EL (cell line): ENCODE measurements around the gene ZNF507.

ENCODE experiments used
- DNase-seq: peaks from one replicate; pipeline ENCODE4 v3.0.0-alpha.2; 2016

The ZNF507 gene

DNA sequence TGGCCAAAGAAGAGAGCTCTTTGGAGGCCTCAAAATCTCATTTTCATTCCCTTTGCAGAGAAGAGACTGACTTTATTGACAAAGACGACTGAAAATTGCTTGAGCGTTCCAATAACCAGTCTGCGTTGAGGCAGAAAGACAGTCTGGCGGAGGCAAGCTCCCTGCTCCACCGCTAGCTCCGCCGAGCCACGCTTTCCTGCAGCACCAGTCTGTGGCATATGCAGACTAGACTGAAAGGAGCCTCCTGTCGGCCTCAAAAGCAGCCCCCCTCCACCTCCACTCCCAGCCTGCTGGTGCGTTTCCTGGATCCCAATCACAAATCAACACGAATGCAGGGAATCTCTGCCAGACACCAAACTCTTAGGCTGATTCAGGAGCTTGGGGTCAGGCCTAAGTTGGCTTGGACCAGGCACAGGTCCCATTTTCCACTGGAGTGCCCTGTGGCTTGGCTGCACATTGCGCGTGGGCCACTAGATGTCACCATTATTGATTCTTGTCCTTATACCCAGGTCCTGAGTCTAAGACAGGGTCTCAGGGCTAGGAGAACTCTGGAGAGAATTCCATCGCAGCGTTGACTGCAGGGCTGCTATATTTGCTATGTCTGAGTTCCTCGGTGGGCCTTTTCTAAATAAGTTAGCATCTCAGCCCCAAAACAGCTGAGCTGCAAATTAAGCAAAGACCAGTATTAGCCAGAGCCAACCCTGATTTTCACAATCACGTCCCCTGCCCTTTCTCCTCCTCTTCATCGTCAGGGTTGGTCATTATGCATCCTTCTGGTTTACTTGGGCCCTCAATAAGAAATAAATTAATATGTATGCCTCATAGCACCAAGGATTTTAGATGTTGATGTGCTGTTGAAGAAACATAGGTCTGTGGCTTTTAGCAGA, 5.2 kb upstream of the ZNF507 start:
- peak; percentile 47 for DNase-seq

DNA sequence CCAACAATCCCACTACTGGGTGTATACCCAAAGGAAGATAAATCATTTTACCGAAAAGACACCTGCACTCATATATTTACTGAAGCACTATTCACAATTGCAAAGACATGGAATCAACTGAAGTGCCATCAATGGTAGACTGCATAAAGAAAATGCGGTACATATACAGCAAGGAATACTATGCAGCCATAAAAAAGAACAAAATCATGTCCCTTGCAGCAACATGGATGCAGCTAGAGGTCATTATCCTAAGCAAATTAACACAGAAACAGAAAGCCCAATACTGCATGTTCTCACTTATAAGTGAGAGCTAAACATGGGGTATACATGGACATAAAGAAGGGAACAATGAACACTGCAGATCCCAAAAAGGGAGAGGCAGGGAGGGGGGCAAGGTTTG, 2.7 kb upstream of the ZNF507 start:
- DNase-seq, result no peak

DNA sequence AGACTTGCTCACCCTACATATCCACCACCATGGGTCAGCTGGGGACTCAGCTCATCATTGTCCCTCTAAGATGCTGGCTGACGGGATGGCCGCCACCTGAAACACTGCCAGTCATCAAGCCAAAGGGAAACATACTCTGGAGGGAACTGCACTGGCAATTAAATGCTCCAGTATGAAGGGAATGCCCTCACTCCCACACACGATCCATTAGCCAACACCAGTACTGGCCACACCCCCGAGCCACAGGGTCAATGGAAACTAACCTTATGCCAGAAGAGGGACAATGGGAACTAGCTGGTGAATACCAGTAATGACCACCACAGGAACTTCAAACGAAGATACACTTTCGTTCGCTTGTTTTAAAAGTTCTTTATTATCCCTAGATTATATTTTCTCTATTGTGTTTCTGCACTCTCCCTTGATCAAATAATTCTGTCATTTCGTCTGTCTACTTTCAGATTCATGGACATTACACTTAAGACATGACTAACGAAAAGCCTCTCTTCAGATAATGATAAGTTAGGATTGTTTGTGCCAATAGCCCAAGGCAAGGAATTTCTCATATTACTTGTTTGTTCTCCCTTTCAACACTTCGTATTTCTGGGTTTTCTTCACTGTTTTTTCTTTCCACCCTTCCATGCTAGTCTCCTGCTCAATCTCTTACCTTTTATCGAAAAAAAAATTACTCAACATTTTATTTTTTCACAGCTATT, 1.7 kb upstream of the ZNF507 start:
- DNase-seq, result no peak

DNA sequence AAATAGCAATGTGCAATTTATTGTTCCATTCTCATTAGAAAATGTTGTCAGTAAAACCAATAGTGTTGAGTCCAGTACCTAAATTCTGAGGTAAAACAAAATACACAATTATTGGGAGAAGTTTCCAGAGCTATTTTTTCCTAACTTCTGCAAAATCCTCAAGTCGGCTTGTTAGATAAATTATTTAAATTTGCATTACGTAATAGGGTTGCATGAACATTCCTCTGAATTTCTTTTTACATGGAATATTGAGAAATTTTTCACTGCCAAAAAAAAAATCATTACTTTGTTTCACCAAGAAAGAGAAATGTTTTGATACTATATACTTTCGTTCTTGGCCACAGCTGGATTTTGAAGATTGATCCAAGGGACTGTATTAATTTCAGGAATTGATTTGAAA, 1.5 kb downstream of the ZNF507 start:
- no peak for DNase-seq

DNA sequence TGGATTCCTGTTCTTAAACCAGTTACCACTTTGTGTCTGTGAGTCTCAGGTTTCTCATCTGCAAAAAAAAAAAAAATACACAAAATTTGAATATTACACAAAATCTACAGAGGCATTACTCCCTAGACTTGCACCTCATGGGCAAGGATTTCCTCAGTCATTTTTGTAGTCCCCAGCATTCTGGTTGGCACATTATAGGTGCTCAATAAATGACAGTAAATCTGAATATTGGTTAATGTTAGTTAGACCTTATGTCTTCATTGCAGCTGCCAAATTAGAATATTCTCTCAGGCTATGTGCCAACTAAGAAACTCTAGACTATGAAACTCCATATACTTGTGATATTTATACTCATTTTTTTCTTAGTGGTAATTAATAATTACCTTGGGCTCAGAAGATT, 2.2 kb downstream of the ZNF507 start:
- DNase-seq, result no peak

DNA sequence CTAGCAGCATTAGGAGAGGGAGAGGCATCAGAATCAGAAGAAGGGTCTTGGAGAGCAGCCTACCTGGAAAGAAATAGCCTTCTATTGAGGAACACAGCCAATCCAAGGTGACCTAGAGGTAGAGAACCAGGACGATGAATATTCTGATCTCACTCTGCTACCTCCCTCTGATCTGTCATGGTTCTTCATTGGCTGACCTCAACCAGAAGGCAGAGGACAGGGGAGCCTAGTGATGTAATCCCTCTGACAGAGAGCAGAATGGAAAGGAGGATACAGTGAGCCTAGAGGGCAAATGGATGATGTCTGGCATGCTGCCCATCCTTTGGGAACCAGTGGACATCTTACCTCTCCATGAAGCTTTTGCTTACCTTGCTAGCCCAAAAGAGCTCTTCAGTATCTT, 3.6 kb downstream of the ZNF507 start:
- no peak for DNase-seq

DNA sequence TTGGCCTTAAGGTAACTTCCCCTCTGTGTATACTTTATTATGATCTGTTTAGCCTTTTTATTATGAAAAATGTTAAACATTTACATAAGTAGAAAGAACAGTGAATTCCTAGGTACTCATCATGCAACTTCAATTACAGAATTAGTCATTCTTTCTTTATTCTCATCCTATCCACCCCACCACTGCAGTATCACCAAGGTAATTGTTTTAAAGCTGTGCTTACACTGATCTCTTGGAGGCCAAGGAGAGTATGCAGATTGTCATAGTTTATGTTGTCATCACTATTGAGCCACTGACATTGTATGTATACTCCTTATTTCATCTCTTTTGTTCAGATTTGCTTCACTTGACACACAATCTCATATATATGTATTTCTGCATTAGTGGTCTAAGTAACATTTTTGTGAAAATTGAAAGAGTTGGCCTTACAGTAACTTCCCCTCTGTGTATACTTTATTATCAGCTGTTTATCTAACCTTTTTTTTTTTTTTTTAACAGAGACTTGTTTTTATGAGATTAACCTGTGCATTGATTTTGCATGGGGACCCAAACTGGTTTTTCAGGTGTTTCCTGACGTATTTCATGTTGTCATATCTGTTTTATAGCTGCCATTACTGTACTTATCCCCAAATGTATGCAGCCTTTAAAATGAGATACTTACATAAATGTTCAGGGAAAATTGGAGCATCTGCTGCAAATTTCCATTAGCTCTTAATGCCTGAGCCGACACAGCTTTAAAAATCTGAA, 4.5 kb downstream of the ZNF507 start:
- no peak for DNase-seq

DNA sequence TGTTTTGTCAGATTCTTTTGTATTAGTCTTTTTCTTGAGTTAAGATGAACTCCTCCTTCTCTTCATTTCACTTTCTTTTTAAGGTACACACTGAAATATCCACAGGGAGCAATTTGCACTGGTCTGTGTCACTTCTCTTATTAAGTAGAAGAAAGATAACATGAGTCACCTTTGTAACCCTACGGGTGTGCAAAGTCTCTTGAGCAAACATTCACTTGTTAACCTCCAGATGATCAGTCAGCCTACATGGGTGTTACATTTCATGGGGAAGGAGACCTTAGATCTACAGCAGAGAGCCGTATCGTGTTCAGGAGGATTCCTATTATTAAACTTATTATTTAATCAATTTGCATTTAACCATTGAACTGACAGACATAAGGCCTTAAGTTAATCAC, 5.1 kb downstream of the ZNF507 start:
- DNase-seq, result no peak

DNA sequence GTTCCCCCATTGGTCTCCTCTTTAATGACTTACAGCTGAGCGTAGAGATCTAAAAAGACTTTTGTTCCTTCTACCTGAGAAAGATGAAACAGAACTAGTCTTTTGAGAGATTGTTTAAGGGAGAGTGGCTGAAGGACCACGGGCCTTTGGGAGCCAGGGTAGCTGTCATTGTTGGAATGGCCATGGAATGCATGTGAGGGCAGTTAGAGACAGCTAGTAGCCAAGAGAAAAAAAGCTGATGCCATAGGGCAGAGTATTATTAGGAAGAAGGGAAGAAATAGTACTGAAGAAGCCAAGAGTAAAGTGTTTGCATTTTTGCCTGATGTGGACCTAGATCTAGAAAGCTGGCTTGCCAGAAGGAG, 5.6 kb downstream of the ZNF507 start:
- no peak for DNase-seq

DNA sequence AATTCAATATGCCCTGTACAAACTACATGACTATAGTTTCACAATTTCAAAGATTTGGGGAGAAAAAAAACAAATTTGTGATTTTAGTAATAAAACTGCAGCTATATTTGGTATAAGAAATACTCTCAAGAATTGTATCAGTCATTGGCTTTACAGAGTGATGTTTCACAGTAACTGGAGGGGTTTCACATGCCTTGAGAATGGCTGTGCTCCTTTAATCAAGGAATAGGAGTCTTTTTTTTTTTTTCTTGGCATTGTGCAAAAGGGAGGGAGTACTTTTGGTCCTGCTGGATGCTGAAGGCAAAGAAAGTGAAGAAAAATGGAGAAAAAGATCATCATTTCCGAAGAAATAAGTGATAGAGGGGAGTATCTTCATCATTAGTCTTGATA, 6.8 kb downstream of the ZNF507 start:
- DNase-seq, result no peak

DNA sequence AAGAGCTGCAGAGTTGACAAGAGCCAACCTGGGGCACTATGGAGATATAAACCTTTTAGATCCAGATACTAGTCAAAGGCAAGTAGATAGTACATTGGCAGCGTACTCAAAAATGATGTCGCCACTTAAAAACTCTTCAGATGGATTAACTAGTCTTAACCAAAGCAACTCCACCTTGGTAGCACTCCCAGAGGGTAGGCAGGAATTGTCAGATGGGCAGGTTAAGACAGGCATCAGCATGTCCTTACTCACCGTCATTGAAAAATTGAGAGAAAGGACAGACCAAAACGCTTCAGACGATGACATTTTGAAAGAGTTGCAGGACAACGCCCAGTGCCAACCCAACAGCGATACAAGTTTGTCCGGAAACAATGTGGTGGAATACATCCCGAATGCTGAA, 8.9 kb downstream of the ZNF507 start:
- DNase-seq, result no peak

DNA sequence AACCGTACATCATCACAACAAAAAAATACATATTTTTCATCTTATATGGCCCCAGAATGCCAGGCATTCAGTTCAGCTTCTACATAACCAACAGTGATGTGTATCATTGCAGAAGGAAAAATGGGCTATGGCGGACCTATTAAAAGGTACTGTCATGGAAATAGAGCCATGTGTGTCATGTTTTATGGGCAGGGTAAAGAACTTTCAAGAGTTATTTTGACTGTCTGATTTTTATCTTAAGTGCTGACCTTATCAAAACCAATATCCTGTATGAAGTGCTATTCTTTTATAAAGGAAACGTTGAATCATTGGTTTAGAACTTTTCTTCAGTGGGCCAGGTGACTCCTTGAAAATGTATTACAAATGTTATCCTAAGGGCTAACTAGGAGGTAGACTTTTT, 9.9 kb downstream of the ZNF507 start:
- DNase-seq, result no peak

DNA sequence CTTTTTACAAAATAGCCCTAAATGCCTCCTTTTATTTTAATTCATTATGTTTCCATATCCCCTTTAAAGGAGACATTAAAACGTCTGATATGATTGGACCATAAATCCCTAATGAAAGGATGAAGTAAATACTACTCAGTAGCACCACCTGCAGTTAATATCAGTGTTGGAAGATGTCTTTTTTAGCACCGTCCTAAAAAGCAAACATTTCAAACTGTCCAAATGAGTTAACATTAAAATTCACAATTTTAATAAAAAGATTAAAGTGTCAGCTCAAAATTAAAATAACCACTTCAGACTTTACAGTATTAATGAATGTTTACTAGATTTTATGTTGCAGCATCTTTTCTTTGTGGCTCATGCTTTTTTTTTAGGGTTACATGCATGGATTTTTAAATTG, 12.3 kb downstream of the ZNF507 start:
- DNase-seq, result no peak

DNA sequence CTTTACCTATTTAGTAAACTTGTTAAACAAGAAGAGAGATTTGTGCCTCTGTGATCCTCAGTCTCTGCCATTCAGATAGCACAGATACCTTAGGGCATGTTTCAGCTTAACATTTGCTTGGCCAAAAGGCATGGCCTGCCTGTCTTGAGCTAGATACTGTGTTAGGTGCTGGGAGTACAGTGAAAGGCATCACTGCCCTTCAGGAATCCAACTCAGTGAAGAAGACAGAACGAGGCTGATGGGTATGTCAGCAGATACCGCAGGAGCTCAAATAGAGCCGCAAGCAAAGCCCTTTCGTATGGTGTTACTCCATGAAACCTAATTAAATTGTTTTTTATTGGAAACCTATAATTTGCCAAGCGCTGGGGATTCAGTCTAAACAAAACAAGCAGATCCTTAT, 12.9 kb downstream of the ZNF507 start:
- DNase-seq, result no peak

DNA sequence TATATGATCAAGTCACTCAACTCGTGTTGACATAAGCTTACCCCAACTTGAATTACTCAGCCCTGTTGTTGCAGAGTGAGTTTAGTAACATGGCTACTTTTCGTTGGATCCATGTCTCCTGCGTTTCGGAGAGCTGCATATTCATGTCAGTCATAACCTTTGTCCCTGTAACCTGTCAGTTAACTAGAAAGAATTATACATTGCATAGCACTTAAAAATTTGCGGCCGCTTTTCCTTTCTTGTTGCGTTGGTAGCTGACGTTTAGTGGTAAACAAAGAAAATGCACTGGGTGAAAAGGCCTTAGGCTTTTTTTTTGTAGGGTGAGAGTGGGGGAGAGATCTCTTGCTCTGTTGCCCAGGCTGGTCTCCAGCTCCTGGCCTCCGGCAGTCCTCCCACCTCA, 14.2 kb downstream of the ZNF507 start:
- no peak for DNase-seq

DNA sequence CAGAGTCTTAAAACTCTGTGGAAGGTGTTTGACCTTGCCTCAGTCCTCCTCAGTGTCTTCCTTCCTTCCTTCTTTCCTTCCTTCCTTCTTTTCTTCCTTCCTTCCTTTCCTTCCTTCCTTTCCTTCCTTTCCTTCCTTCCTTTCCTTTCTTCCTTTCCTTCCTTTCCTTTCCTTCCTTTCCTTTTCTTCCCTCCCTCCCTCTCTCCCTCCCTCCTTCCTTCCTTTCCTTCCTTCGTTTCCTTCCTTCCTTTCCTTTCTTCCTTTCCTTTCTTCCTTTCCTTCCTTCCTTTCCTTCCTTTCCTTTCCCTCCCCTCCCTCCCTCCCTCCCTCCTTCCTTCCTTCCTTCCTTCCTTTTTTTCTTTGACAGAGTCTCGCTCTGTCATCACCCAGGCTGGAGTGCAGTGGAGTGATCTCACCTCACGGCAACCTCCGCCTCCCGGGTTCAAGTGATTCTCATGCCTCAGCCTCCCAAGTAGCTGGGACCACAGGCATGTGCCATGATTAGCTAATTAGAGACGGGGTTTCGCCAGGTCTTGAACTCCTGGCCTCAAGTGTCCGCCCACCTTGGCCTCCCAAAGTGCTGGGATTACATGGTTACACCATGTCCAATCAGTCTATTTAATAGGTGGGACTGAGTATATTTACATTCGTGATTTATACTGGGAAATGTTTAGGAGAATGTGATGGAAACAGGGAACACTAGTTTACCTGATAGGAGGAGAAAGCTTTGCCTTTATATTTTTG, 16.3 kb downstream of the ZNF507 start:
- no peak for DNase-seq

DNA sequence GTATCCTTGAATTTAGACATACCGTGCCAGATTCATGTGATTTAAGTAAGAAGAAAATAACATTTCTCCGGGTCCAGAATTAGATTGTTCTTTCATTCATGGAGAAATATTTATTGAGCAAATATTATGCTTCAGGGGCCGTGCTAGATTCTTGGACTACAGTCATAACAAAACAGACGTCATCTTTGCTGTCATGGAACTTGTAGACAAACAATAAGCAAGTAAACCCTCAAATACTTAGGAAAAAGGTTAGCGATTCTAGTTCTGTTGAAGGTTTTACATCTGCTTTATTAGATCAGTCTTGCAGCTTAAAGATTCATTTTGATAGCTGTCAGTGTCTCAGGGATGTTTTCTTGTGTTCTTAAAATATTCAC, 16.9 kb downstream of the ZNF507 start:
- no peak for DNase-seq

DNA sequence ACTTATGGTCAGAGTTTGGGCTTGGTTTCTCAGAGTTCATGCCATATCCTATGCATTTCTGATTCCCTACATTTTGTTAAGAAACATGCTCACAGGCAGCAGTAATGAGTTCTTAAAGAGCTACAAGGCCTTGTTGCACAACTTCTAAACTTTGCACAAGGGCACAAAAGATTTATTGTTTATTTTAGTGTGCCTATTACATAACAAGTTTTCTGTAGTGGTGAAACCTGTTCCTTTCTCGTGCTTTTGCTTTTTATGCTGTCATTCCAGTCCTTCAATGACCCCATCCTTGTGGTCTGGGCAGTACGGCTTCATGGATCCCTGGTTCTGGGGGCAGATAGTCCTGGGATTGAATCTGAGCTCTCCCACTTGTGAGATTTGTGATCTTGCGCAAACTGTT, 17.8 kb downstream of the ZNF507 start:
- DNase-seq, result no peak

DNA sequence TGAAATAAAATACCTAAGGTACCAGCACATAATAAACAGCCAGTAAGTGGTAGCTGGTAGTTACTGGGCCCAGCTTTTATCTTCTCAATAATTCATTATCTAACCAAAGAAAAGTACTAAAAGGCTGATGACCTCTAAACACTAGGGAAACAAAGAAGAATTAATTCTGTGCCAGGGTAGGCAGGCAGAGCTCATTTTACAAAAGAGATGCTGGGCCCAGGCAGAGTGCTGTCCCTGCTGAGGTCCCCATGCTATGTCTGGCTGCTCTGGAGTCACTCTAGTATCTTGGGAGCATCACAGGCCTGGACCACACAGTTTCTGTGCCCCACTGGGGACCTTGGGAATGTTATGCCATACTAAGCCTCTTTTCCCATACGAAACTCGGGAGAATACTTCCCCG, 18.2 kb downstream of the ZNF507 start:
- no peak for DNase-seq

DNA sequence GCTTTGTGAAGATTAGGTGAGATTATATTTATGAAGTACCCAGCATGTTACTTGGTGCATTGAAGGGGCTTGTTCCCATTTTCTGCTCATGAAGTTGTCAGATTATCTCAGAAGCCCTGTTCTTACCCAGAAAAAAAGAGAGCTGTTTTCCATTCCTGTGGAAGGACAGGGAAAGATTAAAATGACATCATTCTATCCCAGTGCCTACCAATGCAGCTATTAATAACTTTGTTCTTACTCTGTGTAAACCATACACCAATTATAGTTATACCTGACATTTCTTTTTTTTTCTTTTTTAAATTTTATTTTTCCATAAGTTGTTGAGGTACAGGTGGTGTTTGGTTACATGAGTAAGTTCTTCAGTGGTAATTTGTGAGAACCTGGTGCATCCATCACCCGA, 18.6 kb downstream of the ZNF507 start:
- no peak for DNase-seq

DNA sequence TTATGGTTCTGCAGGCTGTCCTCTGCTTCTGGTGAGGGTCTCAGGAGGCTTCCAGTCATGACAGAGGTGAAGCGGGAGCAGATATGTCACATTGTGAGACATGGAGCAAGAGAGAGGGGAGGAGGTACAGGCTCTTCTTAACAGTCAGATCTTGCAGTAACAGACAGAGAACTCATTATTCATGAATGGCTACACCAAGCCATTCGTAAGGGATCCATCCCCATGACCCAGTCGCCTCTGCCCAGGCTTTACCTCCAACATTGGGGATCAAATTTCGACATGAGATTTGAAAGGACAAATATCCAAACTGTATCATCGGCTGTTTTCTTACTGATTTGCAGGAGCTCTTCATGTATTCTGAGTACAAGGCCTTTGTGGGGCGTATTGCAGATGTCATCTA, 21.7 kb downstream of the ZNF507 start:
- no peak for DNase-seq

DNA sequence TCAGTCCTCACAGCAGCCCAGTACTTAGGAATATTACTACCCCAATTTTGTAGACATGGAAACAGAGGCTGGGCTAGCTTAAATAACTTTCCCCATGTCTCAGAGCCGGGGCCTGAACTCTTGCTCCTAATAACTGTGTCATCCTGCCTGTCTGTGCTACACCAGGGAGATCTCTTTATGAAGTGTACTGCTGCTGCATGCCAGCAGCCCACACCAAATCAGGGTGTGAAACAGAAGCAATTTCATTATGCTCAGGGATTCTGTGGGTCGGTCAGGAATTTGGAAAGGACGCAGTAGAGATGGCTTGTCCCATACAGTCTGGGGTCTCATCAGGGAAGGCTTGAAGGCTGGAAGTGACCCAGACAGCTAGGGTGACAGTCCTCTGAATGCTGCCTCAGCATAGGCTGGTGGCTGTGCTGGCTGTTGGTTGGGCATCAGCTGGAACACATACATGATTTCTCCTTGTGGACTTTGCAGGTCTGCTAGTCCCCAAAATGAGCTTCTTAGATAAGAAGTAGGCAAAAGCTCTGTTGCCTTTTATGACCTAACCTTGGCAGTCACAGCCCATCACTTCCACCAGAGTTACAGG, 22.6 kb downstream of the ZNF507 start:
- no peak for DNase-seq

DNA sequence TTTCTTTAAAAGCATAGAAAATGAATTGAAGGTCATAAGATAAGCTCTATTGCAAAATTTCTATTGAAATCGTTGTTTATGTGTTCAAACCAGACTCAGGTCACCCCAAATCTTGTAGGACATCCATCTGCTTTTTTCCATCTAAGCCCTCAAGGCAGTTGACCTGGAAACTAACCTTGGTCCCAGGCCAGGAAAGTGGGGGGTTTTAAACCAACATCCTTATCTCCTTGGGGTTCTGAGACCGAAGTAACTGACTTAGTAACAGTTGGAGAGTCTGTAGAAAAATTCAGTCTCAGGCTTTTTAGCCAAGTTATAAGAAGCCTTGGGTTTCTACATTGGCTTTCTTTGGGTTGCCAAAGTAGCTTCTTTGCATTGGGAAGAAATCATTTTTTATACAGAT, 23.4 kb downstream of the ZNF507 start:
- DNase-seq, result no peak
